Tibial nerve (tissue), 3 donors: ENCODE measurements around the gene TRPM4.

ENCODE experiments used
- POLR2A ChIP-seq, 2 donors: fragments of 450-650 bp; IDR thresholded peaks; one replicate each; pipeline ENCODE4 v1.6.1; 2017; ENCODE audit warnings: antibody characterized with exemption in 2 of 2, mild to moderate bottlenecking in 2 of 2, moderate library complexity in 2 of 2
- TF ChIP-seq, protein P1 (sequence below), 5 experiments: fragments of 200-600 bp in 3 of 5; fragments of 450-650 bp in 2 of 5; sonication (generic) in 3 of 5; IDR thresholded peaks; one replicate each; pipeline ENCODE4 v1.5.1; 2016 to 2019; ENCODE audit warnings: antibody characterized with exemption in 5 of 5, mild to moderate bottlenecking in 3 of 5, moderate library complexity in 2 of 5

GRCh38 chr19:49109051-49109450 lies 48.5 kb upstream of the TRPM4 start:
- TF ChIP-seq POLR2A (IDR thresholded peaks at IDR 0.05): no peak
- TF ChIP-seq, protein P1, sequence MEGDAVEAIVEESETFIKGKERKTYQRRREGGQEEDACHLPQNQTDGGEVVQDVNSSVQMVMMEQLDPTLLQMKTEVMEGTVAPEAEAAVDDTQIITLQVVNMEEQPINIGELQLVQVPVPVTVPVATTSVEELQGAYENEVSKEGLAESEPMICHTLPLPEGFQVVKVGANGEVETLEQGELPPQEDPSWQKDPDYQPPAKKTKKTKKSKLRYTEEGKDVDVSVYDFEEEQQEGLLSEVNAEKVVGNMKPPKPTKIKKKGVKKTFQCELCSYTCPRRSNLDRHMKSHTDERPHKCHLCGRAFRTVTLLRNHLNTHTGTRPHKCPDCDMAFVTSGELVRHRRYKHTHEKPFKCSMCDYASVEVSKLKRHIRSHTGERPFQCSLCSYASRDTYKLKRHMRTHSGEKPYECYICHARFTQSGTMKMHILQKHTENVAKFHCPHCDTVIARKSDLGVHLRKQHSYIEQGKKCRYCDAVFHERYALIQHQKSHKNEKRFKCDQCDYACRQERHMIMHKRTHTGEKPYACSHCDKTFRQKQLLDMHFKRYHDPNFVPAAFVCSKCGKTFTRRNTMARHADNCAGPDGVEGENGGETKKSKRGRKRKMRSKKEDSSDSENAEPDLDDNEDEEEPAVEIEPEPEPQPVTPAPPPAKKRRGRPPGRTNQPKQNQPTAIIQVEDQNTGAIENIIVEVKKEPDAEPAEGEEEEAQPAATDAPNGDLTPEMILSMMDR (IDR thresholded peaks at IDR 0.05): no peak
